Epithelial cell of proximal tubule (primary cell): ENCODE data around the gene MYOM1. TPM values are rescaled to one million over a fixed set of nuclear protein-coding genes. Genes with fewer than 3 reads are reported as not detected.

ENCODE experiments used
- DNase-seq: peaks from one replicate; pipeline ENCODE4 v3.0.0-alpha.2; 2011; ENCODE audit warnings: low read depth
- H3K4me3 ChIP-seq: 2 replicates; pipeline ENCODE4 v1.5.1; 2011; ENCODE audit warnings: low read depth, mild to moderate bottlenecking, low read length
- CTCF ChIP-seq: conservative IDR thresholded peaks from 2 replicates; pipeline ENCODE4 v1.5.1; 2012; ENCODE audit warnings: low read depth, mild to moderate bottlenecking, low read length
- total RNA-seq: library from RNA; depleted of rRNA; stranded (reverse); fragments of >200 nt; gene quantifications from 2 replicates; pipeline ENCODE4 v1.2.3, GENCODE V29; 2015

The MYOM1 gene
- total RNA-seq, 1 donor from 2014 or later = 0.12 TPM

- no peak for DNase-seq
- no peak for TF ChIP-seq CTCF
- no peak overlapping the region for H3K4me3 ChIP-seq
These were observed 532 bp downstream of the MYOM1 start for GRCh38 chr18:3219241-3219630.

- H3K4me3 ChIP-seq = no peak overlapping the region
- no peak for TF ChIP-seq CTCF
- no peak for DNase-seq
These were observed 949 bp downstream of the MYOM1 start for GRCh38 chr18:3218819-3219218.

- H3K4me3 ChIP-seq = no peak overlapping the region
- no peak for DNase-seq
- TF ChIP-seq CTCF = no peak
These were observed 1.7 kb downstream of the MYOM1 start for GRCh38 chr18:3217948-3218647.

GRCh38 chr18:3216987-3217386, 2.8 kb downstream of the MYOM1 start:
- TF ChIP-seq CTCF = no peak
- no peak overlapping the region for H3K4me3 ChIP-seq
- DNase-seq = no peak

- no peak for DNase-seq
- no peak for TF ChIP-seq CTCF
- no peak overlapping the region for H3K4me3 ChIP-seq
These were observed 4.7 kb downstream of the MYOM1 start for GRCh38 chr18:3214855-3215637.

- TF ChIP-seq CTCF = no peak
- DNase-seq = no peak
- H3K4me3 ChIP-seq = no peak overlapping the region
These were observed 6.3 kb downstream of the MYOM1 start for GRCh38 chr18:3213300-3214059.
